Karpas-422 (cell line): ENCODE measurements around the gene RANBP3L. TPM values are rescaled to one million over a fixed set of nuclear protein-coding genes. Genes with fewer than 3 reads are reported as not detected.

Experiments used
- DNase-seq: peaks from one replicate; pipeline ENCODE4 v3.0.0-alpha.2; 2015
- H2AFZ ChIP-seq: fragments of 200-600 bp; sonication (generic); 2 replicates; pipeline ENCODE4 v1.6.1; 2014; ENCODE audit warnings: antibody characterized with exemption, low read length, mixed read lengths
- H3K27ac ChIP-seq: fragments of 200-600 bp; sonication (generic); 2 replicates; pipeline ENCODE4 v1.5.1; 2014; ENCODE audit warnings: mild to moderate bottlenecking, low read length, moderate library complexity
- H3K27me3 ChIP-seq: fragments of 200-600 bp; sonication (generic); 2 replicates; pipeline ENCODE4 v1.6.1; 2014; ENCODE audit warnings: low read length, mixed read lengths
- H3K36me3 ChIP-seq: fragments of 200-600 bp; sonication (generic); 2 replicates; pipeline ENCODE4 v1.6.1; 2014; ENCODE audit warnings: low read length, mixed read lengths; ENCODE audit not compliant: insufficient read depth
- H3K4me1 ChIP-seq: fragments of 200-600 bp; sonication (generic); 2 replicates; pipeline ENCODE4 v1.6.1; 2014; ENCODE audit warnings: mild to moderate bottlenecking, low read length, mixed read lengths
- H3K4me2 ChIP-seq: fragments of 200-600 bp; sonication (generic); 2 replicates; pipeline ENCODE4 v1.6.1; 2014; ENCODE audit warnings: low read length, low read depth, mild to moderate bottlenecking; ENCODE audit not compliant: poor library complexity, severe bottlenecking
- H3K4me3 ChIP-seq: fragments of 200-600 bp; sonication (generic); 2 replicates; pipeline ENCODE4 v1.5.1; 2014; ENCODE audit warnings: mild to moderate bottlenecking, antibody characterized with exemption, low read length, mixed read lengths
- H3K79me2 ChIP-seq: fragments of 200-600 bp; sonication (generic); 2 replicates; pipeline ENCODE4 v1.6.1; 2014; ENCODE audit warnings: mild to moderate bottlenecking, low read length, mixed read lengths
- H3K9ac ChIP-seq: fragments of 200-600 bp; sonication (generic); 2 replicates; pipeline ENCODE4 v1.6.0; 2014; ENCODE audit warnings: low read length
- H3K9me2 ChIP-seq: fragments of 200-600 bp; sonication (generic), shearing (Covaris generic); replicated peaks from 2 replicates; pipeline ENCODE4 v1.6.0; 2014; ENCODE audit warnings: mild to moderate bottlenecking, low read length, moderate library complexity; ENCODE audit not compliant: insufficient read depth
- H3K9me3 ChIP-seq: fragments of 300-700, 200-600 bp; sonication (generic); 2 replicates; pipeline ENCODE4 v1.6.1; 2014; ENCODE audit warnings: low read length, mixed read lengths
- H4K20me1 ChIP-seq: fragments of 200-600 bp; sonication (generic); 2 replicates; pipeline ENCODE4 v1.6.1; 2014; ENCODE audit warnings: mild to moderate bottlenecking, antibody characterized with exemption, low read length, low read depth; ENCODE audit not compliant: insufficient read depth
- total RNA-seq: library from RNA; depleted of rRNA; stranded (reverse); fragments of >200 nt; shearing (Covaris generic); gene quantifications from 2 replicates; pipeline ENCODE4 v1.2.3, GENCODE V29; 2014; ENCODE audit warnings: low replicate concordance

The RANBP3L gene
- total RNA-seq, 1 experiment from 2014 or later: 0.22 TPM

- H3K9ac ChIP-seq: no peak overlapping the region
- no peaks in the 10 kb centered on the region for H3K27me3 ChIP-seq
- H4K20me1 ChIP-seq: no peaks in the 10 kb centered on the region
- no peak overlapping the region for H3K27ac ChIP-seq
- H3K9me2 ChIP-seq: no peaks in the 10 kb centered on the region
- H3K9me3 ChIP-seq: no peaks in the 10 kb centered on the region
- H3K79me2 ChIP-seq: no peaks in the 10 kb centered on the region
- H3K4me3 ChIP-seq: no peak overlapping the region
- no peaks in the 10 kb centered on the region for H3K36me3 ChIP-seq
- H3K4me2 ChIP-seq: no peak overlapping the region
- H2AFZ ChIP-seq: no peak overlapping the region
- H3K4me1 ChIP-seq: no peaks in the 10 kb centered on the region
- DNase-seq: no peak
These were observed 22.5 kb upstream of the RANBP3L start for GRCh38 chr5:36323926-36324781.

GRCh38 chr5:36312953-36313672 is 11.4 kb upstream of the RANBP3L start:
- Histone ChIP-seq H3K27me3 (no peaks in the 10 kb centered on the region), H3K4me3 (no peak overlapping the region), H2AFZ (no peak overlapping the region), H3K9me3 (no peaks in the 10 kb centered on the region), H3K4me2 (no peak overlapping the region), H3K79me2 (no peaks in the 10 kb centered on the region), H3K9ac (no peak overlapping the region), H4K20me1 (no peaks in the 10 kb centered on the region), H3K36me3 (no peaks in the 10 kb centered on the region), H3K27ac (no peak overlapping the region), H3K4me1 (no peaks in the 10 kb centered on the region), H3K9me2 (no peaks in the 10 kb centered on the region)
- DNase-seq: no peak

GRCh38 chr5:36311956-36312355 is 10.3 kb upstream of the RANBP3L start:
- Histone ChIP-seq H3K4me3 (no peak overlapping the region), H4K20me1 (no peaks in the 10 kb centered on the region), H3K4me1 (no peaks in the 10 kb centered on the region), H3K9me3 (no peaks in the 10 kb centered on the region), H3K36me3 (no peaks in the 10 kb centered on the region), H3K9me2 (no peaks in the 10 kb centered on the region), H3K9ac (no peak overlapping the region), H3K4me2 (no peak overlapping the region), H2AFZ (no peak overlapping the region), H3K27me3 (no peaks in the 10 kb centered on the region), H3K79me2 (no peaks in the 10 kb centered on the region), H3K27ac (no peak overlapping the region)
- DNase-seq: no peak

GRCh38 chr5:36310138-36310537 is 8.4 kb upstream of the RANBP3L start:
- no peaks in the 10 kb centered on the region for H3K27me3 ChIP-seq
- H3K36me3 ChIP-seq: no peaks in the 10 kb centered on the region
- no peak overlapping the region for H3K27ac ChIP-seq
- H3K9ac ChIP-seq: no peak overlapping the region
- no peak overlapping the region for H3K4me2 ChIP-seq
- no peaks in the 10 kb centered on the region for H4K20me1 ChIP-seq
- H3K4me1 ChIP-seq: no peaks in the 10 kb centered on the region
- H2AFZ ChIP-seq: no peak overlapping the region
- no peak overlapping the region for H3K4me3 ChIP-seq
- no peaks in the 10 kb centered on the region for H3K79me2 ChIP-seq
- H3K9me2 ChIP-seq: no peaks in the 10 kb centered on the region
- no peak for DNase-seq
- H3K9me3 ChIP-seq: no peaks in the 10 kb centered on the region

- no peaks in the 10 kb centered on the region for H3K9me2 ChIP-seq
- H3K36me3 ChIP-seq: no peaks in the 10 kb centered on the region
- H3K9ac ChIP-seq: no peak overlapping the region
- no peak overlapping the region for H2AFZ ChIP-seq
- no peaks in the 10 kb centered on the region for H3K9me3 ChIP-seq
- no peak overlapping the region for H3K4me2 ChIP-seq
- H3K4me3 ChIP-seq: no peak overlapping the region
- H3K27ac ChIP-seq: no peak overlapping the region
- peaks cover 12% of the 10 kb centered on the region; the same call in 1 of the 2 replicates for H3K4me1 ChIP-seq
- H3K27me3 ChIP-seq: no peaks in the 10 kb centered on the region
- no peaks in the 10 kb centered on the region for H3K79me2 ChIP-seq
- peak; percentile 82 for DNase-seq
- H4K20me1 ChIP-seq: no peaks in the 10 kb centered on the region
These were observed 4.0 kb upstream of the RANBP3L start for GRCh38 chr5:36305571-36306326.

- H3K27ac ChIP-seq: no peak overlapping the region
- no peaks in the 10 kb centered on the region for H4K20me1 ChIP-seq
- H3K9me3 ChIP-seq: no peaks in the 10 kb centered on the region
- no peak overlapping the region for H3K9ac ChIP-seq
- no peak overlapping the region for H3K4me2 ChIP-seq
- no peaks in the 10 kb centered on the region for H3K9me2 ChIP-seq
- H3K4me3 ChIP-seq: no peak overlapping the region
- no peak overlapping the region for H2AFZ ChIP-seq
- no peaks in the 10 kb centered on the region for H3K36me3 ChIP-seq
- H3K79me2 ChIP-seq: no peaks in the 10 kb centered on the region
- no peaks in the 10 kb centered on the region for H3K27me3 ChIP-seq
- H3K4me1 ChIP-seq: peaks cover 12% of the 10 kb centered on the region; the same call in 1 of the 2 replicates
- no peak for DNase-seq
These were observed 2.5 kb upstream of the RANBP3L start for GRCh38 chr5:36304095-36304805.

GRCh38 chr5:36300927-36301540 is 668 bp downstream of the RANBP3L start:
- Histone ChIP-seq H4K20me1 (no peaks in the 10 kb centered on the region), H3K27me3 (no peaks in the 10 kb centered on the region), H3K27ac (no peak overlapping the region), H3K9ac (no peak overlapping the region), H3K4me2 (no peak overlapping the region), H3K4me3 (no peak overlapping the region), H3K79me2 (no peaks in the 10 kb centered on the region), H3K9me3 (no peaks in the 10 kb centered on the region), H2AFZ (no peak overlapping the region), H3K9me2 (no peaks in the 10 kb centered on the region), H3K36me3 (no peaks in the 10 kb centered on the region), H3K4me1 (peaks cover 12% of the 10 kb centered on the region; the same call in 1 of the 2 replicates)
- DNase-seq: no peak
